NB4 (cell line): ENCODE results near the gene PCSK6.
A peak's percentile ranks its signal among the peaks of the same experiment; 100 is the strongest.

Experiments used
- DNase-seq: peaks from one replicate; pipeline ENCODE4 v3.0.0; 2010; ENCODE audit warnings: low read depth
- H3K4me3 ChIP-seq: one replicate; pipeline ENCODE4 v1.5.1; 2011; ENCODE audit warnings: mild to moderate bottlenecking, low read depth, low read length, moderate library complexity
- MYC ChIP-seq: IDR thresholded peaks from 2 replicates; pipeline ENCODE4 v1.6.1; 2011; ENCODE audit warnings: low read depth, low read length
- POLR2A ChIP-seq: IDR thresholded peaks from 2 replicates; pipeline ENCODE4 v1.6.1; 2011; ENCODE audit warnings: mild to moderate bottlenecking; ENCODE audit not compliant: insufficient read length; ENCODE audit errors: extremely low read depth
- TF ChIP-seq, protein P1 (sequence below): IDR thresholded peaks from 2 replicates; pipeline ENCODE4 v1.6.1; 2011; ENCODE audit warnings: low read depth, low read length
- TF ChIP-seq, protein P2 (sequence below): IDR thresholded peaks from one replicate; pipeline ENCODE4 v1.5.1; 2012; ENCODE audit warnings: low read depth, low read length

The PCSK6 gene

DNA sequence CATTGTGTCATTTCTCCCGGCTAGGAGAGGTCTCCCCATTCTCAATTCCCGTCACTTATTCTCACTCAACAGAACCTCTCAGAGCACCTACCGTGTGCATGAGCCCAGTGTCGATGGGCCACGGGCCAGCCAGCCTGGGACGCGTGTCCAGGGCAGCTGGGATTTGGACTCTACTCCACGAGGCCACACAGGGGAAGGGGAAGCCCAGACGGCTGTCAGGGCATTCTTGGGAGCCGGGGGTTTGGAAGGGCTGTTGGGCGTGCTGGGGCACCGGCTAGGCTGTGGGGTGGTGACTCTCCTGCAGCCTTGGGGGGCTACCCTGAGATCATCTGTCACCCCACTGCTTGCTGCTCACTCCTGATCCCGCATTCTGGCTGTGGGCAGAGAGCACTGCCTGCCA, 41.7 kb upstream of the PCSK6 start:
- no peak for DNase-seq
- no peak overlapping the region for H3K4me3 ChIP-seq
- TF ChIP-seq MYC (no peak), POLR2A (no peak)
- TF ChIP-seq, protein P1, sequence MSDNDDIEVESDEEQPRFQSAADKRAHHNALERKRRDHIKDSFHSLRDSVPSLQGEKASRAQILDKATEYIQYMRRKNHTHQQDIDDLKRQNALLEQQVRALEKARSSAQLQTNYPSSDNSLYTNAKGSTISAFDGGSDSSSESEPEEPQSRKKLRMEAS: no peak
- TF ChIP-seq, protein P2, sequence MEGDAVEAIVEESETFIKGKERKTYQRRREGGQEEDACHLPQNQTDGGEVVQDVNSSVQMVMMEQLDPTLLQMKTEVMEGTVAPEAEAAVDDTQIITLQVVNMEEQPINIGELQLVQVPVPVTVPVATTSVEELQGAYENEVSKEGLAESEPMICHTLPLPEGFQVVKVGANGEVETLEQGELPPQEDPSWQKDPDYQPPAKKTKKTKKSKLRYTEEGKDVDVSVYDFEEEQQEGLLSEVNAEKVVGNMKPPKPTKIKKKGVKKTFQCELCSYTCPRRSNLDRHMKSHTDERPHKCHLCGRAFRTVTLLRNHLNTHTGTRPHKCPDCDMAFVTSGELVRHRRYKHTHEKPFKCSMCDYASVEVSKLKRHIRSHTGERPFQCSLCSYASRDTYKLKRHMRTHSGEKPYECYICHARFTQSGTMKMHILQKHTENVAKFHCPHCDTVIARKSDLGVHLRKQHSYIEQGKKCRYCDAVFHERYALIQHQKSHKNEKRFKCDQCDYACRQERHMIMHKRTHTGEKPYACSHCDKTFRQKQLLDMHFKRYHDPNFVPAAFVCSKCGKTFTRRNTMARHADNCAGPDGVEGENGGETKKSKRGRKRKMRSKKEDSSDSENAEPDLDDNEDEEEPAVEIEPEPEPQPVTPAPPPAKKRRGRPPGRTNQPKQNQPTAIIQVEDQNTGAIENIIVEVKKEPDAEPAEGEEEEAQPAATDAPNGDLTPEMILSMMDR: no peak

DNA sequence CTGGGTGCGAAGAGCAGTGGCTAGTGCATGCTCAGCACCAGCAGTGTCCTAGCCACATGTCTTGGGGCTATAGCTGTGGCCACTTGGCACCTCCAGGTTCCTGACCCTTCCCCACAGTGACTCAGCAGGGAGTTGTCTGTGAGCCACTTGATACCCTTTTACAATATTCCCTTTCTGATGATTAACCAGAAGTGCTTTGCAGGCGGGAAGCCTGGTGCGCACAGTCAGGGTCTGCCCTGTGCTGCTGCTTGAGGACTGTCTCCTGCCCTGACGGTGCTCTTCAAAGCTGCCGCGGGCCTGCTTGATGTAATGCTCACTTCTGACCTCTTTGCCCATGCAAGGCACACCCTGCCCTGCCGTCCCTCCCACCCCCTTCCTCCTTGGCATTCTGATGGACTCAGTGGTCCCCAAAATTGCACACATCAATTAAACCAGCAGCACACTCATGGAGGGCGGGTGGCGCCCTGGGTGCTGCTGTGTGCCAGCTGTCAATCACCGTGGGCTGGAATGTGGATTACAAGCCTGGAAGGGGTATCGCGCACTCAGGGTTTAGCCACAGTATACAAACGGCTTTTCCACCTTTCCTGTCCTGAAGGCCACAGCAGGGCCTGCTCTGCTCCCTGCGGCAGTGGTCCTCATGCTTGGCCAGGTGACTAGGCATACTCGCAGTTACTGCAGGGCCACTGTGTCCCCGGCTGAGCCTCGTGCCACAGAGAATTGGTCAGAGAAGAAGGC, 40.9 kb upstream of the PCSK6 start:
- no peak overlapping the region for H3K4me3 ChIP-seq
- peak; percentile 58 for DNase-seq
- TF ChIP-seq MYC: no peak
- TF ChIP-seq POLR2A: no peak
- TF ChIP-seq, protein P2: no peak
- TF ChIP-seq, protein P1: no peak

DNA sequence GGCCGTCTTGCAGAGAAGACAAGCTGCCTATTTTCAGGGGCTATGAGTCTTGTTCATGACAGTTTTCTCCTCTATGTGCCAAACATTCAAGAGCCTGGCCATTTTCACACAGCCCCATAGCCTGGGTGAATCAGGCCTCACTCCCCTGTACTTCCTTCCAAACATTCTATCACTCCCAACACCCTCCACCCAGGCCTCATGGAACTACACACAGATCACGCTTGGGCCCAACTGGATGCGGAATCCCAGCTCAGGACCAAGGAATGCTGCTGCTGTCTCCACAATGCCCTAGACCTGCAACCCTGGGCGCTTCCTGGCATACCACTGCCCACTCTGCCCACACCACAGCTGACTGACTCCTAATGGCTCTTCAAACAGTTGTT, 39.4 kb upstream of the PCSK6 start:
- TF ChIP-seq POLR2A (no peak), MYC (no peak)
- TF ChIP-seq, protein P2: no peak
- TF ChIP-seq, protein P1: no peak
- DNase-seq: no peak
- H3K4me3 ChIP-seq: no peak overlapping the region

DNA sequence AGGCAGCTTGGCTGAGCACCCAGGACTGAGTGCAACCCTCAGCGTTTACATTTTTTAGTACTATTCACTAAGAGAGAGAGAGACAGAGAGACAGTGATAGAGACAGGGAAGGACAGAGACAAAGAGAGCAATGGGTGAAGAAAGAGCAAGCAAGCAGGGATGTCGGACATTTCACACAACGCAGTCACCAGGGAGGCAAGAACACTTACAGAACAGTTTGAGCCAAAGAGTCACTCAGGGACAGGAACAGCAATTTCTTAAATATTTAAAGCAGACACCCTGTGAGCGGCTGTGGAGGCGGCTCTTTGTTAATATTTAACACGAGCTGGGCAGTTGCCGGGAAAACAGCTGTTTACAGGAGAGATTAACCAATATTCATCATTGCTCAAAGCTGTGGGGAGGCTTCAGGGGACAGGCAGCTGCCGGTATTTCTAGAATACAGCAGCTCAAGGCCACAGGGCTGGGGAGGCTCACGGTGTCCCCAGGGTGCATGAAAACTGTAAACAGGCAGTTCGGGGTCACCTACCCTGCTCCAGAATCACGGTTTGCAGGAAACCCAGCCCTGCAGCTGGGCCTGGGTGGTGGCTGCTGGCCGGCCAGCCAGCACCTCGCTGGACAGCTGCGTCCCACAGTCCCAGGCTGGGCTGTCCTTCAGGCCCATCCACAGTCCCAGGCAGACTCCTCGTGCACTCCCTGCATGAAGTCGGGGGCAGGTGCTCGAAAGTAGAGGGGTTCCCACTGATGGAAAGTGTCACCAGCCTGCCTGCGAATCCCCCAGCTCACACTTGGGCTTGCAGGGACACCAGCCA, 38.8 kb upstream of the PCSK6 start:
- no peak overlapping the region for H3K4me3 ChIP-seq
- peak; percentile 90 for DNase-seq
- TF ChIP-seq, protein P2: no peak
- TF ChIP-seq POLR2A (no peak), MYC (peak; percentile 25; the same call in 1 of the 2 replicates)
- TF ChIP-seq, protein P1: 0 out of 2 replicates have a peak, but pooled peaks have one; percentile 29

DNA sequence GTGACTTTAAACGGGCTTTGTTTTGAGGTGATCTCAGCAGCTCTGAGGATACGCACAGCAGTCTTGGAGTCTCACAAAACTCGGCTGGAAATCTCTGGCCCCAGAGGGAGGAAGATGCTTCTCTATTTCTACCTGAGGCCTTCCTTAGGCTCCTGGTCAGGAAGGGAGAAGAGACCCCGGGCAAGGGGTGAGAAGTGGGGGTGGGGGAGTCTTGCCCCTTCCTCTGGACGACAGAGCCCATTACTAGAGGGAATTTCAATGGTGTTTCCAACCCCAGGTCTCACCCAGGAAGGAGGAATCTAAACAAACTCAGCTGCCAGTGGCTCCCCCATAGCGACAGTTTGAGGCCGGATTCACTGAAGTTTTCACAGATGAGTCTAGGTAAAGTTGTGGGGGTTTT, 37.4 kb upstream of the PCSK6 start:
- no peak for DNase-seq
- no peak overlapping the region for H3K4me3 ChIP-seq
- TF ChIP-seq POLR2A (no peak), MYC (no peak)
- TF ChIP-seq, protein P2: no peak
- TF ChIP-seq, protein P1: no peak
